ACC112 (cell line): ENCODE results near the gene STX19.
A peak's percentile ranks its signal among the peaks of the same experiment; 100 is the strongest.
"Not testable (repeated sequence)": the region's sequence is repeated elsewhere in the genome, so short reads cannot be mapped to it uniquely, and the experiment has no call there.

ENCODE experiments used
- H2AFZ ChIP-seq: fragments of 200-600 bp; sonication (generic); one replicate; pipeline ENCODE4 v1.6.0; 2017; ENCODE audit warnings: antibody characterized with exemption, low read length; ENCODE audit not compliant: unreplicated experiment
- H3K27ac ChIP-seq: fragments of 200-600 bp; sonication (generic); 2 replicates; pipeline ENCODE4 v1.5.1; 2014; ENCODE audit warnings: low read depth, mild to moderate bottlenecking, antibody characterized with exemption, low read length, moderate library complexity
- H3K27me3 ChIP-seq: fragments of 200-600 bp; sonication (generic); 2 replicates; pipeline ENCODE4 v1.6.1; 2014; ENCODE audit warnings: mild to moderate bottlenecking, antibody characterized with exemption, low read length, moderate library complexity, mixed read lengths; ENCODE audit not compliant: insufficient read depth
- H3K36me3 ChIP-seq: fragments of 200-600 bp; sonication (generic); 2 replicates; pipeline ENCODE4 v1.6.1; 2016; ENCODE audit warnings: mild to moderate bottlenecking, antibody characterized with exemption, low read length, moderate library complexity, mixed read lengths; ENCODE audit not compliant: insufficient read depth
- H3K4me1 ChIP-seq: fragments of 200-600 bp; sonication (generic); one replicate; pipeline ENCODE4 v1.6.1; 2016; ENCODE audit warnings: low read length, mixed read lengths; ENCODE audit not compliant: insufficient read depth, unreplicated experiment, control insufficient read depth
- H3K4me3 ChIP-seq: fragments of 200-600 bp; sonication (generic); 2 replicates; pipeline ENCODE4 v1.5.1; 2014; ENCODE audit warnings: mild to moderate bottlenecking, low read depth, low read length
- H3K79me2 ChIP-seq: fragments of 200-600 bp; sonication (generic); one replicate; pipeline ENCODE4 v1.6.0; 2016; ENCODE audit warnings: low read length; ENCODE audit not compliant: control insufficient read depth, unreplicated experiment, insufficient read depth

The STX19 gene

GRCh38 chr3:93973131-93974126 lies 55.0 kb downstream of the STX19 start, which contains the start of gene PROS1:
Gene PROS1, minus strand, starts transcription at chr3:93973896. Its CDS starts 147 bp downstream, at chr3:93973749.
- peak within 1 kb of the TSS; percentile 87 for H3K27ac ChIP-seq
- H3K27me3 ChIP-seq: no peaks in the 10 kb centered on the region
- peaks cover 28% of the 10 kb centered on the region for H3K4me1 ChIP-seq
- H3K36me3 ChIP-seq: peaks cover under 1% of the 10 kb centered on the region; the same call in 1 of the 2 replicates
- H3K4me3 ChIP-seq: peak within 1 kb of the TSS; percentile 85
- H2AFZ ChIP-seq: peak within 1 kb of the TSS; percentile 100
- H3K79me2 ChIP-seq: peaks cover 6% of the 10 kb centered on the region

DNA sequence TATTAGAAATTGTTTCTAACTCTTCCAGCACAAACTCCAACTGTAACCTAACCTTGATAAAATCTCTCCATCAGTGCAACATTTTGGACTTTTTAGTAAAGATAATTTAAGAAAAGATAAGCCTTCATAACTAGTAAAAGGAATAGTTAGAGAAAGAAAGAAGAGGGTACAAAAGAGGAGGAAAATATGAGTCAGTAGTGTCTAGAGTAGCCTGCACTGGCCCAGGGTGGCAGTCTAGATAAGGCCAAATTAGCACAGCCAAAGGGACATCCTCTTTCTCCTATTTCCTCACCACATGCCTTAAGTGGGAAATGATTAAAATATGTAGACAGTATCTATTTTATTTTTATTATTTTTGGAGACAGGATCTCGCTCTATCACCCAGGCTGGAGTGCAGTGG lies 58.4 kb downstream of the STX19 start:
- H3K79me2 ChIP-seq: peaks cover 6% of the 10 kb centered on the region
- H3K4me1 ChIP-seq: peaks cover 30% of the 10 kb centered on the region
- H3K36me3 ChIP-seq: peaks cover 3% of the 10 kb centered on the region; the same call in 1 of the 2 replicates
- H3K27ac ChIP-seq: peak overlapping the region; percentile 65
- H2AFZ ChIP-seq: no peak overlapping the region
- H3K4me3 ChIP-seq: peak overlapping the region; percentile 11; the same call in 1 of the 2 replicates
- no peaks in the 10 kb centered on the region for H3K27me3 ChIP-seq

DNA sequence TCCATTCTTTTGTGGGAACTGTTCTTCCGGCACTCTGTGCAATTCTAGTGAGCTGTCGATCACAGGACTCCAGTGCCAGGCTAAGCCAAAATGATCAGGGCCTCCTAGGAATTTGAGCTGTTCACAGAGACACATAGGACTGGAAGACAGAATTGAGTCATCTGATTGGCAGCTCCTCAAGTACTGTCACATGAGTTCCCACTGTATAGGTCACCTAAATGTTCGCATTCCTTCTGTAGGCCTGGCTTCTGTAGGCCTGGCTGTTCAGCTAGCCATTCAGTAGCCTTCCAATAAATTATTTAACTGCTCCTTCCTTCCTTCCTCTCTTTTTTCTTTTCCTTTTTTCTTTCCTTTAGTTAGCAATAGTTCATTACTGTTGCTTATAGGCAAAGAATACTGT lies 59.0 kb downstream of the STX19 start:
- peak overlapping the region; percentile 65 for H3K27ac ChIP-seq
- peaks cover 3% of the 10 kb centered on the region; the same call in 1 of the 2 replicates for H3K36me3 ChIP-seq
- H3K27me3 ChIP-seq: no peaks in the 10 kb centered on the region
- H3K79me2 ChIP-seq: peaks cover 6% of the 10 kb centered on the region
- peaks cover 30% of the 10 kb centered on the region for H3K4me1 ChIP-seq
- H3K4me3 ChIP-seq: peak overlapping the region; percentile 11; the same call in 1 of the 2 replicates
- no peak overlapping the region for H2AFZ ChIP-seq

GRCh38 chr3:93965106-93965505 lies 63.3 kb downstream of the STX19 start:
- H3K4me3 ChIP-seq, H3K79me2 ChIP-seq, H2AFZ ChIP-seq, H3K27me3 ChIP-seq, H3K27ac ChIP-seq, H3K36me3 ChIP-seq: not testable (repeated sequence)
- H3K4me1 ChIP-seq: peaks cover 18% of the 10 kb centered on the region
